HG02759 (cell line): ENCODE measurements around the gene PICK1.
"Not testable (repeated sequence)": the region's sequence is repeated elsewhere in the genome, so short reads cannot be mapped to it uniquely, and the experiment has no call there.

Experiments used
- ATAC-seq: cut with Tn5 transposase; IDR thresholded peaks from one replicate; pipeline ENCODE4 v1.9.1; 2021; ENCODE audit warnings: mild to moderate bottlenecking, moderate library complexity; ENCODE audit not compliant: unreplicated experiment

PICK1 gene

GRCh38 chr22:38110863-38111852 is 54.0 kb downstream of the PICK1 start:
- no peak for ATAC-seq

- no peak for ATAC-seq
Observed at GRCh38 chr22:38111925-38112355, 54.7 kb downstream of the PICK1 start.

DNA sequence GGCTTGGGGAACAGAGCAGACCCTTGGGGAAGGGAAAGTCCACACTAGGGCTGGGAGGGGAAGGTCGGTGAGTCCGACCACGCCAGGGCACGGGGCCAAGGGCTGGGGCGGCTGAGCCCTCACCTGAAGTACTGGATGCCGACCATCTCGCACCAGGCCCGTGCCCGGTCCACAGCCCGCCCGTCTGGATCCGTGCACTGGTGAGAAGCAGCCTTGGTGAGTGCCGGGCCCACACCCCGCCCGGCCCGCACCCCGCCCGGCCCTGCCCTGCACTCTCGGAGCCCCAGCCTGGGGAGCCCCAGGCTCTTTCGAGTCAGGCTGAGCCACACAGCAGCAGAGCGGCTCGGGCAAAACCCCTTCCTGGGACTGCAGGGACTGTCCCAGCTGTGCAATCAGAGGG is 55.2 kb downstream of the PICK1 start:
- no peak for ATAC-seq

GRCh38 chr22:38114484-38115398 is 57.5 kb downstream of the PICK1 start:
- ATAC-seq: no peak

DNA sequence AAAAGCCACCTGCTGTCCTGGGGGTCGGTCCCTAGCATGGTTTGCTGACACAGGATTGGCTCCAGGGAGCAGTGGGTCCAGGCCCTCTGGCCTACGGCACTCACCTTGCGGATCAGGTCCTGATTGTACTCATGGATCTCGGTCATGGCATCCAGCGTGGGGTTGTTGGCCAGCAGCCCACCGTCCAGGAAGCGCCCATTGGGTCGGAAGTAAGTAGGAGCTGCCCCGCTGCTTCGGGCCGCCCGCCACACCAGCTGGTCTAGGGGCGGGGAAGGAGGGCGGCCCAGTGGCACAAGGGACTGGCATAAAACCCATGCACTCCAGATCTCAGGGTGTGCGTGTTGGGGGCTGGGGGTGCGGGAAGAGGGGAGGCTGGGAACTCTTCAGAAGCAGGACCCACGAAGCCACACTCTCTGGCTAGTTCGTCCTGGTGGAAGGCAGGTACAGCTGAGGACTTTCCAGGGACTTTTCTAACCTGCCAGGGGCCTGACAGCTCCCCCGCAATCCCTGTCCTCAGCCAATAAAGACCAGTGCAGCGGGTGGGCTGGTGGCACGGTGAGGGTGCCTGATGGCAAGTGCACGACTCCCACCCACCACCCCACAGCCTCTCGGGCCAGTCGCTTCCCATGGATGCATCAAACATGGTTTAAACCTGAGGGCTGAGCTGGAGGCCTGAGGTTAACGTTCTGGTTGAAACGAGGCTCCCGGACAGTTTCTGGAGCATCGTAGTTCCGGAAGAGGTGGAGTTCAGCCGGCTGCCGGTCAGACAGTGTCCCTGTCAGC is 58.4 kb downstream of the PICK1 start:
- ATAC-seq: no peak

- ATAC-seq: not testable (repeated sequence)
Observed at GRCh38 chr22:38117556-38117955, 60.4 kb downstream of the PICK1 start.

DNA sequence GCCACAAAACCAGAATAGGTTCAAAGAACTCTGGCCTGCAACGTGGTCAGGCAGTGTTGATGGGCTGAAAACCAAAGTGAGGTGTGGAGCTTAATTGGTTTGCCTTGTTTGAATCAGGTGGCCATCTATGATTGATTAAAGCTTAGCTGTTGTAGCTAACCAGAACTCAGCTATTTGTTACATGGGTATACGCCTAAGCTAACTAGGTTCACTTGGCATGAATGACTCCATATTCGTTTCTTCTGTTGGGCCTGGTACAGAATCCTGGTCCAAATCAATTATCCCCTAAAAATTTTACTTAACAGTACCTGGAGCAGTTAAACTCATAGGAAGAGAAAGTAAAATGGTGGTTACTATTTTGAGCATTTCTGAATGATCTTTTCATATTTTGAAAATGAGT is 61.0 kb downstream of the PICK1 start:
- no peak for ATAC-seq

DNA sequence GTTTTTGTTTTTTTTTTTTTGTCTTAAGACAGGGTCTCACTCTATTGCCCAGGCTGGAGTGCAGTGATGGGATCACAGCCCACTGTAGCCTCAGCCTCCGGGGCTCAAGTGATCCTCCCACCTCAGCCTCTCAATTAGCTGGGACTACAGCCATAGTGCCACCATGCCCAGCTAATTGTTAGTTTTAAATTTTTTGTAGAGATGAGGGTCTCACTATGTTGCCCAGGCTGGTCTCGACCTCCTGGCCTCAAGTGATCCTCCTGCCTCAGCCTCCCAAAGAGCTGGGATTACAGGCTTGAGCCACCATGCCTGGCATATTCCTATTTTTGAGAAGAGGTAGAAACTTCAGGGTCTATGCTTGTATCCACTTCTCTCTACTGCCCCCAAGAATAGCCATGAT is 61.5 kb downstream of the PICK1 start:
- not testable (repeated sequence) for ATAC-seq

- no peak for ATAC-seq
Observed at GRCh38 chr22:38120359-38121110, 63.3 kb downstream of the PICK1 start.

DNA sequence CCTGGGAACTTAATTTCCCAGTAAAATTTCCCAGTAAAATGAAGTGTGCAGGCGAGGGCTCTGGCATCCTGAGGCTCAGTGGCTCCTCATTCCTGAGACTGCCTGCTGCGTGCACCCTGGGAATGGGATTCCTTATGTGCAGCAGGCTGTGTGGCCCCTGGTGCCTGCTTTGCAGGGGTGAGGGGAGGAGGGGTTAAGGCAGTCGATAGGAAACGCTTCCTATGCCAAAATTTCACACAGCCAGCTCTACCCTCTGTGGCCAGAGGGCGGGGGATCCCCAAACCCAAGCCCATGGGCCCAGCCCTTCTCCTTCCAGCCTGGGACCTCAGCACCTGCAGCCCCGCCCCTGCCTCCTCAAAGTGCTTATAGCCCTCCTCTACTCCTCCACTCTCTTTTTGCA is 65.4 kb downstream of the PICK1 start:
- no peak for ATAC-seq

- ATAC-seq: no peak
Observed at GRCh38 chr22:38124236-38124974, 67.2 kb downstream of the PICK1 start.

- ATAC-seq: no peak
Observed at GRCh38 chr22:38125038-38125610, 67.9 kb downstream of the PICK1 start.
